HG02884 (cell line): Measurements from ENCODE around the gene GREB1.

Experiments used
- ATAC-seq: cut with Tn5 transposase; IDR thresholded peaks from one replicate; pipeline ENCODE4 v1.9.1; 2021; ENCODE audit warnings: mild to moderate bottlenecking, moderate library complexity; ENCODE audit not compliant: unreplicated experiment

Gene GREB1

DNA sequence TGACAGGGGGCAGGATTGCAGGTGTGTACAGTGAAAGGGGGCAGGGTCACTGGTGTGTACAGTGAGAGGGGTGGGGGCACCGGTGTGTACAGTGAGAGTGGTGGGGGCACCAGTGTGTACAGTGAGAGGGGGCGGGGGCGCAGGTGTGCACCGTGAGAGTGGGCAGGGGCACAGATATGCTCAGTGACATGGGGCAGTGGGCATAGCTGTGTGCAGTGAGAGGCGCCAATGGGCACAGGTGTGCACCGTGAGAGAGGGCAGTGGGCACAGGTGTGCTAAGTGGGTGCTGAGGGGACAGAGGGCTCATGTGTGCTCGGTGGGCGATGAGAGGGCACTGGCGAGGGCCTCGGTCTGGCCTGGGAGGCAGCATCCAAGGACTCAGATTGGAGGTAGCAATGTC is 63.0 kb downstream of the GREB1 start:
- no peak for ATAC-seq

- ATAC-seq = no peak
These were observed 63.8 kb downstream of the GREB1 start for GRCh38 chr2:11597538-11598225.

DNA sequence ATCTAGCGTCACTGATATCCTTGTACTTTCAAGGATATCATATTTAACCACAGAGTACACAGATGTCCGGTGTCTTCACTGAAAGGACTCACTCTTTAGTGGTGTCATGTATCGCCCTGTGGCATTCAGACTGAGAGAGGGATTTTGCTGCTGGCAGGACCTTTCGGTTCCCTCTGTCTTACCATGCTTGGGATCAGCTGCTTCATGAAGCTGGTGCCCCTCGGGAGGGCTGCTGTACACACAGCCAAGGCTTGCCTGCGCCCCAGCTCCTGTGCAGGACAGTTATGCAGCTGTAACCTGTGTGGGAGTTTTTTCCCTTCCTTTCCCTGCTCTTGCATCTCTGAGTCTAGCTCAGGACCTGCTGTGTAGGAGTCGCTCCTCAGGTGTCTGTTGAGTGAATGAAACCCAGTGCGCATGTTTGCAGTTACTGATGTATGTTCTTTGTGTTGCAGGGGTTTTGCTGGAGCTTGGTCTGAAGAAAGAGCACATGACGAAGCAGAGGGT is 64.4 kb downstream of the GREB1 start:
- ATAC-seq = no peak

DNA sequence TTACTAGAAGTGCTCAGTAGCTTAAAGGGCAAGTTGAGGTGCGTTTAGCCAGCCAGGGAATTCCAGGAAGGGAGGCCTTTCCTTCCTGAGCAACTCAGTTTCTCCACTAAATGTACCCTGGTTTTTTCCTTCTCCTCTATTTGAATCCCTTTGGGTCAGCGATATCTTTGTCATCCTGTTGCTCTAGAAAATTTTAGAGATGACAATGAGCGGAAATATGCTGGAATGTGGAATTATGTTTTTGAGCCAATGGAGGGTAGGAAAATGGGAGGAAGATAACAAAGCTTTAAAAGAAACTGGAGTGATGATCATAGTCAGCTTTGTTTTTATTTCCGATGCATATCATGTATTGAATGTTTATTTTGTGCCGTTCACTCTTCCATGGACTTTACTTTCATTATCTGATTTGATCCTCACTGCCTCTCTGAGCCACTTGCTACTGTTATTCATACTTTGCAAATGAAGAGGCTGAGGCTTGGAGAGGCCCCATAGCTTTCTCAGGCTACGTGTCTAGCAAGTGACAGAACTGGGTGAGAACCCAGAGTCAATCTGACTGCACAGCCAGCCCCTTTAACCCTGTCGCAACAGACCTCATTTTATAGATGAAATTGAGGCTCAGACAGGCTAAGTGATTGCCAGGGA is 68.8 kb downstream of the GREB1 start:
- ATAC-seq = no peak

DNA sequence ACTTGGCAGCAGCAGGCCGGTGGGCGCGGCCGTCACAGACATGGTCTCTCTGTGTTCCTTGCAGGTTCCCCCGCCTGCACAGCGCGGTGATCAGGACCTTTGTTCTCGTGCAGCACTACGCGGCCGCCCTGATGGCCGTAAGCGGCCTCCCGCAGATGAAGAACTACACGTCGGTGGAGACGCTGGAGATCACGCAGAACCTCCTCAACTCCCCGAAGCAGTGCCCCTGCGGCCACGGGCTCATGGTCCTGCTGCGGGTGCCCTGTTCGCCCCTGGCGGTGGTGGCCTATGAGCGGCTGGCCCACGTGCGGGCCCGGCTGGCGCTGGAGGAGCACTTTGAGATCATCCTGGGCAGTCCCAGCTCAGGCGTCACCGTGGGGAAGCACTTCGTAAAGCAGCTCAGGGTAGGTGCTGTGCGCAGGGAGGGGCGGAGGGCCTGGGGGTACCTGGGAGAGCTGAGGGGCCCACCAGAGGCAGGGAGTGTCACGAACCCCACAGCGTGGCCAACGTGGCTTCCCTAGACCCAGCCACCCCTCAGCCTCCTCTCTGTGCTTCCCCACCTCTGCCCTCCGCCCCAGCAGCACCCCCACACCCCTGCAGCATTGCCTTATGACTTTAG is 76.9 kb downstream of the GREB1 start:
- no peak for ATAC-seq

DNA sequence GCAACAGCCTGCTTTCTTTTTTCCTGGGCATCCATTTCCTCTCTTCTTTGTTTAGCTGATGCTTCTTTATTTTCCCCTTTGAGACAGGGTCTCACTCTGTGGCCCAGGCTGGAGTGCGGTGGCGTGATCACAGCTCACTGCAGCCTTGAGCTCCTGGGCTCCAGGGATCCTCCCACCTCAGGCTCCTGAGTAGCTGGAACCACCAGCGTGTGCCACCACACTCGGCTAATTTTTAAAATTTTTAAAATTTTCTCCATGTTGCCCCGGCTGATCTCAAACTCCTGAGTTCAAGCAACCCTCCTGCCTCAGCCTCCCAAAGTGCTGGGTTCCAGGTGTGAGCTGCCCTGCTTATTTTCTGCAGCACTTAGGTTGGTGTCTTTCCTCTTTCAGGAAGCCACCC is 77.4 kb downstream of the GREB1 start:
- no peak for ATAC-seq

DNA sequence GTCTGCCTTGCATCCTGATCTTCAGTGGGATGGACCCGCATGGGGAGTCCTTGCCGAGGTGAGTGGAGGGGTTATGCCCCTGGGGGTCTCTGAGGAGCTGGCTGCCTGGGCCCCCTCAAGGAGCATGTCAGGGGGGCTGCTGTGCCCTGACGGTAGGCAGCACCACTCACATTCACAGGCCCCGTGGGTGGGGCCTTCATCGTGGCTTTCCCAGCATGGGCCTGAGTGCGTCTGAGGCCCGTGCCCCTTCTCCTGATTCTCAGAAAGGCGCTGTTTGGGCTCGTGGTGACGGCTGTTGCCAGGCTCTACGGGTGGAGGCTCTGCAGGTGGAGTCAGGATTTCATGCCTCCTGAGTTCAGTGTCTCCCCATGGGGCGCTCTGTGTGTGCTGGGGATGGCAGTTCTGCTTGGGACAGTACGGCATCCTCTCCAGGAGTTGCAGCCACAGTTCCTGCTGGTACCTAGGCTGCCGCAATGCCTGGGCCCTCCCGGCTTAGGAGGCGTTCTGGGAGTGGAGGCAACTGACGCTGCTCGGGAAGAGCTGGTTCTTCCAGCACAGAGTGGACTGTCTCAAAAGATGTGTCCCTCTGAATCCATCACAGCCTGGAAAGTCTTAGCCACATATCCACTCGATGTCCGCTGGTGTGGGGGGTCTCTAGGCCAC is 78.8 kb downstream of the GREB1 start:
- no peak for ATAC-seq

DNA sequence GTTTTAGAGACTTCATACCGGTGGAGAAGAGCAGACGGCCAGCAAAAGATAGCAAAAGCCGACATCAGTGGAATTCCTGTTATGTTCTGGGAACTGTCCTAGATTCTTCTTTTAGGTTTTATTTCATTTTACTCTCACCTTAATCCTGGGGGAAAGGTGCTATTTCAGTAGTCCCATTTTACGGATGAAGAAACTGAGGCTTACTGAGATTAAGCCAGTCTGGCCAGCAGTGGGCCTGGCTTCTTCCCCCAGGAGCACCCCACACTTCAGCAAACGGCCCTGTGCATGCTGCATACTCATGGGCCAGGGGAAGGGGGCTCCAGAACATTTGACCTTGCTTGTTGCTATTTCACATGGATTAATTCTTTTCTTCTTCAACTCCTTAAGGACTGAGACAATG is 79.5 kb downstream of the GREB1 start:
- ATAC-seq = no peak

- ATAC-seq = no peak
These were observed 81.4 kb downstream of the GREB1 start for GRCh38 chr2:11615209-11615608.

DNA sequence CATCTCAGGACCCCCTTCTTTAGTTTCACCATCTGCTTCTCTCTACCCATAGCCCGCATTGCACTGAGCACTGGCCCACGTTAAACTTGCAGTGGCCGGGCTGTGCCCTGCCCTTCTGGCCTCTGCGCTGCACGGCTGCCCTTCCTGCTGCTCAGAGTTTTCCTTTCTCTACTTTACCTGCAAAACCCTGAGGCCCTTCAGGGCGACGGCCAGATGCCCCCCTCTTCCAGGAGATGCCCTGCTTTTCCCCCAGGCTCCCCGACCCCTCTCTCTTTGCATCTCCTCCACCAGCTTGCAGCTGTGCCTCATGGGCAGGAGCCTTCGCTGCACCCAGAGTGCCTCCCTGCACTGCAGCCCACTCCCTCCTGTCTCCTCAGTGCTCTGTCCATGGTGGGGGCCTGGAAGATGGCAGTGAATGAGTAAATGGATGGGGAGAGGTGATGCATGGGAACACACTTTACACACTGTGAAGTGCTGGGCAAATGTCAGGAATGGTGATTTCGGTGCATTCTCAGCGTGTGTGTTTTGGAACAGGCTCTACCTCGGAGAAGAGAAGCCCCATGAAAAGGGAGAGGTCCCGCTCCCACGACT is 82.3 kb downstream of the GREB1 start:
- no peak for ATAC-seq

DNA sequence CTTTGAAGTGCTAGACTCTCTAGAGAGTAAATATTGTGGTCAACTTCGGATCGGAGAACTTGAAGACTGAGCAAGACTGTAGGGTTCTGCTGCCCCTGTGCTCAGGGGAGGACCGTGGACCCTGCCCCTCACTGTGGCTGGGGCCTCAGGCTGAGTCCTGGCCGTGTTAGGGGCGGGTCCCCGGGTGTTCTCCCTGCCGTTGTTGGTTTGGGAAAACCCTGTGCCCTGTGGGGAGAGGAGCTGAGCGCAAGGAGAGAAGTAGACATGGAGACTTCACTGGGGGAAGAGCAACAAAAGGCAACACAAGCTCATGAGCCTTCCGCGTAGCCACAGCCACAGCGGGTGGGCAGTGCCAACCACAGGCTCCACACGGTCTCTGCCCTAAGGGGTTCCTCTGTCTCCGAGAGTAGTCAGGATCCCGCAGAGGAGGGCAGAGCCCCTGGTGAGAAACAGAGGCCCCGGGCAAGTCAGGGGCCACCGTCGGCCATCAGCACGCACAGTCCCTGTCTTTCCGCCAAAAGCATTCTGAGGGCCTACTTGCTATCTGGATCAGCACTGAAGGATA is 83.1 kb downstream of the GREB1 start:
- no peak for ATAC-seq

- no peak for ATAC-seq
These were observed 83.7 kb downstream of the GREB1 start for GRCh38 chr2:11617527-11617926.

GRCh38 chr2:11617984-11618707 is 84.3 kb downstream of the GREB1 start:
- ATAC-seq = no peak

- no peak for ATAC-seq
These were observed 84.8 kb downstream of the GREB1 start for GRCh38 chr2:11618708-11619062.

GRCh38 chr2:11621410-11621809 is 87.6 kb downstream of the GREB1 start:
- no peak for ATAC-seq

GRCh38 chr2:11622611-11623010 is 88.8 kb downstream of the GREB1 start:
- no peak for ATAC-seq

DNA sequence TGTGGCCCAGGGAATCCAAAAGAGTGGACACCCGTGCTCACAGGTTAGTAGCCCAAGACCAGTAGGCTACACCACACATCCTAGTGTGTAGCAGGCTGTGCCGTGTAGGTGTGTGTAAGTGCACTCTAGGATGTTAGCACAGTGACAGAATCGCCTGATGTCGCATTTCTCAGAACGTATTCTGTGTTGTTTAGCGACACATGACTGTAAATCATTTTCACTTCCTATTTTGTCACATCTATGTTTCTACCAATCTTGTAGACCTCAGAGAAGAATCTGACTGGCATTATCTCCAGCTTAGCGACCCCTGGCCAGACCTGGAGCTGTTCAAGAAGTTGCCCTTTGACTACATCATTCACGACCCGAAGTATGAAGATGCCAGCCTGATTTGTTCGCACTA is 91.0 kb downstream of the GREB1 start:
- ATAC-seq = no peak

DNA sequence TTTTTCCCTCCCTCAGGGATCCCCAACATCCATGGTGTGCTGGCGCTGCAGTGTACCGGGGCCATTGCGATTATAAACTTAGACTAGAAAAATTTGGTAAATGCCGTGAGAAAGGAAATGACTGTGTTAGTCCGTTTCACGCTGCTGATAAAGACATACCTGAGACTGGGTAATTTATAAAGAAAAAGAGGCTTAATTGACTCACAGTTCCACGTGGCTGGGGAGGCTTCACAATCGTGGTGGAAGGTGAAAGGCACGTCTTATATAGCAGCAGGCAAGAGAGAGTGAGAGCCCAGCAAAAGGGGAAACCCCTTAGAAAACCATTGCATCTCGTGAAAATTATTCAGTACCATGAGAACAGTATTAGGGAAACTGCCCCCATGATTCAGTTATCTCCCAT is 91.8 kb downstream of the GREB1 start:
- ATAC-seq = no peak

DNA sequence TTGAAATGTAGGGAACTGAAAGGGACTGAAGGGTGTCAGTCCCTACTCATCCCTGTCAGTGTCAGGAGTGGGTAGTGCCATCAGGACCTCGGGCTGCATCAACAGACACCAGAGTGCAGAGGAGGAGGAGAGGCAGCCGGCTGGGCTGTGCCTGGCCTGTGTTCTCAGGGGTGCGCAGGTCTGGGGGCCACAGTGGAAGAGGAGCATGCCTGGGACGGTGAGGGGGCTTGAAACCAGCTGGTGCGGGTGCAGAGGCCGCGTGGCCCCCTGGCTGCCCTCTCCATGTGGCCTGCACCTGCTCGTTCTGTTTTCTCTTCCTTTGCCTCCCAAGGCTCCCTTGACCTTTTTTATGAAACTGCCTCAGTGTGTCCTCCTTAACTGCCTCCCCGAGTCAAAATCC is 94.8 kb downstream of the GREB1 start:
- no peak for ATAC-seq

DNA sequence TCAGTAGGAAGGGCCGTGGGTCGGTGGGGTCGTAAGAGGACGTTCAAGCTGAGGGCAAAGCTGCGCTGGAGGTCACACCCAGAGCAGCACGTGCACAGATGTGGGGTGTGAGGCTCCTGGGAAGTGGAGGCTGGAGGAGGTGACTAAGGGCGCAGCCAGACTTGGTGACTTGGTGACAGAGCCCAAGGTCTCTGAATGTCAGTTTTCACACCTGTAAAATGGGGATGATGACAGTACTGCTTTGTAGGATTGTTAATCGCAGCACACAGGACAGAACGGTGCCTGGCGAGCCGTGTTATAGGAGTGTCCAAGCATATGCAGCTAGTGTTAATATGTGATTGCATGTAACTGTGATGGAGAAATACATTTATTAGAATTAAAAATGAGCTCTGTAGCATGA is 95.4 kb downstream of the GREB1 start:
- ATAC-seq = no peak
